ENCODE results near the gene RGPD3. TPM values are rescaled to one million over a fixed set of nuclear protein-coding genes. Genes with fewer than 3 reads are reported as not detected.

The RGPD3 gene
- total RNA-seq = under 0.01 TPM in 2 replicates

DNA sequence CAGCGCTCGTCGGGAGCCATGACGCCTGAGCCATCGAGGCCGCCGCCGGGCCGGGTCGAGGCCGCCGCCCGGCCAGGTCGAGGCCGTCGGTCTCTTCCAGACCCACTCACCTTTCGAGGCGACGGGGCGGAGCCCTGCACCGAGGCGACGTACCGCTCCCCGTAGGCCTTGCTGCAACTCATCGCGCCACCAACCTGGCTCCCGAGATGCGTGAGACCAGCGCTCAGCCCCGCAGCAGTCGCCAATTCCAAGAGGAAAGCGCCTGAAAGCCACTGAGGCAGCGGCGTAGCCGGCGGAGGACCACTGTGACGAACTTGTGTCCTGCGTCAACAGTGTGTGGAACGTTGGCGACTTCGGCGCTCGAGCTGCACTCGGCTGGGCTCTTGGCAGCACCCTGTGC is at the start of gene RGPD3:
Gene RGPD3 (minus strand): TSS at position 307 of the 400 bp plus-strand sequence. CDS start 125 bp downstream, at position 182.

DNA sequence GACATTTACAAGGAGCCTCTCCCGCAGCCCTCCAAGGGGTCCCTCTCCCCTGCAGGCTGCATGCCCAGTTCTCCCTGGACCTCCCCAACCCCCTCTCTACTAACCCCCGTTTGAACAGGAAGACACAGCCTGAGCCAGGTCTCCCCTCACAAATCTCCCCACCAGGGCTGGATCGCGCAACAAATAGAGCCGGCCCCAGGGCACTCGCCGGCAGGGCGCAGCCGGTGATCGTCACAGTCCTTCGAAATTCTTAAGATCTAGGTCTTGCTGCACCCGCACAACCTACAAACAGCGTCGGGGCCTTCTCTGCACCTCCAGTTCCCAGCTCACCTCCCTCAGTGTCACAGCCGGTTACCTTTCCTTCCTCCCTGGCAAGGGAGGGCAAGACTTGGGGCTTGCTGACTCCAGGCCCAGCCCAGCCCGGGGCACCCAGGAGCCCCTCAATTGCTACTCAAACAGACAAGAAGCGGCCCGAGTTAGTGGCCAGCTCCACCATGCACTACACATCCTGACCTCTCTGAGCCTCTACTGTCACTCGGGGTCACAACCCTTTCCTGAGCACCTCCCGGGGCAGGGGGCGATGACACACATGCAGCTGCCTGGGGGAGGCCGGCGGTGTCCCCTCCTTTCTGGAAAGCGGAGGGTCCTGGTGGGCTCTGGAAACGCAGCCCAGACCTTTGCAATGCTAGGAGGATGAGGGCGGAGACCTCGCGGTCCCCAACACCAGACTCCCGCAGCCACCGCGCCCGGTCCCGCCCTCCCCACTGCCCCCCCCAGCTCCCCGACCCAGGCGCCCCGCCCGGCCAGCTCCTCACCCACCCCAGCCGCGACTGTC is 18.6 kb upstream of the RGPD3 start, which contains the start of gene CD8B2:
Gene CD8B2 (plus strand): TSS at position 814 of the 835 bp plus-strand sequence. CDS start 63 bp downstream, outside the sequence.

Other genes with a start within 250 kb of the RGPD3 start
- gene CD8B2, start 19.0 kb upstream of the RGPD3 start, total RNA-seq = not detected in 2 replicates